K562 (cell line): Measurements from ENCODE around the gene SGTB. TPM values are rescaled to one million over a fixed set of nuclear protein-coding genes. Genes with fewer than 3 reads are reported as not detected.

Experiments
- ASH1L ChIP-seq: fragments of 450-650 bp; IDR thresholded peaks from 2 replicates; pipeline ENCODE4 v1.6.1; 2018; ENCODE audit warnings: borderline replicate concordance, mild to moderate bottlenecking, low read depth; ENCODE audit not compliant: partially characterized antibody
- CCAR2 ChIP-seq: fragments of 200-400 bp; formaldehyde crosslinking; IDR thresholded peaks from 2 replicates; pipeline ENCODE4 v1.6.1; 2017; ENCODE audit warnings: mild to moderate bottlenecking, low read depth, low read length
- CHD2 ChIP-seq: IDR thresholded peaks from 2 replicates; pipeline ENCODE4 v1.6.1; 2011; ENCODE audit warnings: low read depth, low read length
- CREM ChIP-seq: IDR thresholded peaks from 2 replicates; pipeline ENCODE4 v1.6.1; 2014; ENCODE audit warnings: antibody characterized with exemption, low read depth
- HMG20B ChIP-seq: fragments of 250-450 bp; sonication (Bioruptor Pico); IDR thresholded peaks from 2 replicates; pipeline ENCODE4 v1.5.0; 2021; ENCODE audit warnings: mild to moderate bottlenecking
- MTF1 ChIP-seq: fragments of 250-450 bp; sonication (Bioruptor Pico); IDR thresholded peaks from 2 replicates; pipeline ENCODE4 v1.9.0; 2021; ENCODE audit warnings: moderate library complexity, mild to moderate bottlenecking, inconsistent platforms, borderline replicate concordance
- MXI1 ChIP-seq: IDR thresholded peaks from 2 replicates; pipeline ENCODE4 v1.6.1; 2011; ENCODE audit warnings: low read depth, mild to moderate bottlenecking, improper control_type of control experiment, low read length
- PHF21A ChIP-seq: fragments of 450-650 bp; IDR thresholded peaks from 2 replicates; pipeline ENCODE4 v1.6.1; 2017; ENCODE audit warnings: low read depth, borderline replicate concordance
- RBFOX2 ChIP-seq: fragments of 200-400 bp; formaldehyde crosslinking; IDR thresholded peaks from 2 replicates; pipeline ENCODE4 v1.6.1; 2017; ENCODE audit warnings: low read depth, mild to moderate bottlenecking, low read length, moderate library complexity
- SAP30 ChIP-seq: fragments of 200-600 bp; sonication (generic); IDR thresholded peaks from 2 replicates; pipeline ENCODE4 v1.6.1; 2012; ENCODE audit warnings: borderline replicate concordance, low read depth, mild to moderate bottlenecking, moderate library complexity, low read length, control low read depth, inconsistent platforms; ENCODE audit not compliant: insufficient read depth, poor library complexity, severe bottlenecking
- SIX5 ChIP-seq, 2 experiments: IDR thresholded peaks; 2 replicates each; pipeline ENCODE4 v1.6.1; 2011; ENCODE audit warnings: low read length in 2 of 2, borderline replicate concordance in 1 of 2, low read depth in 1 of 2, mild to moderate bottlenecking in 1 of 2, moderate library complexity in 1 of 2; ENCODE audit not compliant: insufficient read depth in 1 of 2
- TEAD1 ChIP-seq, 2 experiments: fragments of 450-650 bp in 1 of 2; sonication (generic) in 1 of 2; formaldehyde crosslinking; IDR thresholded peaks; 2 replicates each; pipeline versions ENCODE4 v1.4.0 to v1.8.0; 2020 to 2022; ENCODE audit warnings: mild to moderate bottlenecking in 2 of 2, missing genetic modification reagents in 1 of 2
- ZNF584 ChIP-seq: fragments of 200-800 bp; sonication (Bioruptor generic); IDR thresholded peaks from 2 replicates; pipeline ENCODE4 v1.6.1; 2016; ENCODE audit warnings: low read depth, mild to moderate bottlenecking, missing genetic modification characterization, missing compliant biosample characterization
- ZNF644 ChIP-seq: fragments of 200-800 bp; sonication (Bioruptor generic); IDR thresholded peaks from 2 replicates; pipeline ENCODE4 v1.6.1; 2016; ENCODE audit warnings: low read depth, missing genetic modification characterization, missing compliant biosample characterization
- ZNF75A ChIP-seq: fragments of 450-650 bp; formaldehyde crosslinking; IDR thresholded peaks from 2 replicates; pipeline ENCODE4 v1.4.0; 2020; ENCODE audit warnings: mild to moderate bottlenecking
- ZSCAN32 ChIP-seq: fragments of 450-650 bp; formaldehyde crosslinking; IDR thresholded peaks from 2 replicates; pipeline ENCODE4 v1.4.0; 2020; ENCODE audit warnings: mild to moderate bottlenecking, moderate library complexity
- polyA plus RNA-seq, 8 experiments: library from polyadenylated mRNA; depleted of rRNA in 4 of 8; stranded (reverse) in 5 of 8; unstranded in 3 of 8; fragments of >200 nt; fragmentation: Nextera tagmentation in 2 of 8; fragmentation: Illumina TruSeq in 1 of 8; extraction: Ambion mirVana in 2 of 8; extraction: Trizol in 1 of 8; gene quantifications; 2 replicates each; pipeline versions ENCODE4 v1.2.1 to v1.2.3, GENCODE V29; 2011 to 2014; ENCODE audit warnings: inconsistent platforms in 1 of 8, missing spikeins in 1 of 8
- total RNA-seq, 7 experiments: library from RNA; depleted of rRNA in 6 of 7; stranded (reverse); fragments of >200 nt in 6 of 7; fragmentation: Illumina TruSeq in 2 of 7; extraction: Trizol in 2 of 7; gene quantifications; 2 replicates each; pipeline versions ENCODE4 v1.2.1 to v1.2.3, GENCODE V29; 2011 to 2021; ENCODE audit warnings: low replicate concordance in 1 of 7
- TF ChIP-seq, protein P1 (sequence below): fragments of 450-650 bp; IDR thresholded peaks from 2 replicates; pipeline ENCODE4 v1.7.1; 2018; ENCODE audit warnings: mild to moderate bottlenecking, low read depth; ENCODE audit not compliant: partially characterized antibody
- TF ChIP-seq, protein P2 (sequence below): fragments of 450-650 bp; IDR thresholded peaks from 2 replicates; pipeline ENCODE4 v1.6.1; 2016; ENCODE audit warnings: low read depth, mild to moderate bottlenecking, moderate library complexity
- TF ChIP-seq, protein P3 (sequence below): sonication (generic); formaldehyde crosslinking; IDR thresholded peaks from 2 replicates; pipeline ENCODE4 v1.8.0; 2023; ENCODE audit warnings: mild to moderate bottlenecking, missing genetic modification reagents

Gene SGTB
- total and polyA plus RNA-seq, 9 of the 15 experiments (the other 6 are each of a cell fraction or from before 2014, with no cell fraction given) = 1.3 to 8.4 (median 4.8) TPM

DNA sequence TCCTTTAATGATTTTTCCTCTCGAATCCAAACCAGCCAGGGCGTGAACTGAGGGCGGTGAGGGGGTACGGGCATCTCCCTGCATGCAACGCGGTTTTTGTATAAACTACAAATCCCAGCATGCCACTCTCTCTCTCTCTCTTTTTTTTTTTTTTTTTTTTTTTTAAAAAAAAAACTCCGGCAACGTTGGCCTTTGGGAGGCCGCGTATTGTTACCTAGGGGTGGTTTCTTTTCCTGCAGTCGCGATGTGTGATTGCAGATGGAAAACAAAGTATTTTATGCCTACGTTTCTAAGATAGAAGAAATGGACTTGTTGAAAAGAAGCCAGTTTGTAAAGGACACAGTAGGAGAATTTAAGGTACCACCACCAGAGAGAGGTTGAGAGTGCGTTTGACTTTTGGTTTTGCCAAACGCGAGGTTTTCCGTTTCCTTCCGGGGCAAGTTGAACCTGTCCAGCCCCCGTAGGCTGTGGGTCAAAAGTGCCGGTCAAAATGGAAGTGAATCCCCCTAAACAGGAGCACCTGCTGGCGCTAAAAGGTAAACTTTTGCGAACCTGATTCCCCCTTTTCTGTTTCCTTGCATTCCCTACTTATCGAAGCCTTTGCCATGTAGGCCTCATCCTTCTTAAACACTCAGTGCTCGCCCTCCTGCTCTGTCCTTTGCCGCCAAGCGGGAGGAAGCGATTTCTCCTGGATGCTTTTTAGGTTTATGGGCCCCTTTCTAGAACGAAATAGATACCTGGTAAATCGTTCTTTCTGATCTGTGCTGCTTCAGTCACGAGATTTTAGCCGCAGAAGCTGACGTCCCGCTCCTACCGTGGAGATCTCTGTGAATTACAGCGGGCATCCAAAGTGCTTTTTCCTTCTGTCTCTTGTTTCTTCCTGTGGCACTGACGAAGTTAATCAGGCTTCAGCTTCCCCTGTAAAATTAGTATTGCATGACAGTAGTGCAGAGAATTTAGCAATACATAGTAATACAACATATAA, 97.0 kb downstream of the SGTB start, which contains the start of the genes SHLD3 and TRAPPC13 (continued):
- TF ChIP-seq, protein P1, sequence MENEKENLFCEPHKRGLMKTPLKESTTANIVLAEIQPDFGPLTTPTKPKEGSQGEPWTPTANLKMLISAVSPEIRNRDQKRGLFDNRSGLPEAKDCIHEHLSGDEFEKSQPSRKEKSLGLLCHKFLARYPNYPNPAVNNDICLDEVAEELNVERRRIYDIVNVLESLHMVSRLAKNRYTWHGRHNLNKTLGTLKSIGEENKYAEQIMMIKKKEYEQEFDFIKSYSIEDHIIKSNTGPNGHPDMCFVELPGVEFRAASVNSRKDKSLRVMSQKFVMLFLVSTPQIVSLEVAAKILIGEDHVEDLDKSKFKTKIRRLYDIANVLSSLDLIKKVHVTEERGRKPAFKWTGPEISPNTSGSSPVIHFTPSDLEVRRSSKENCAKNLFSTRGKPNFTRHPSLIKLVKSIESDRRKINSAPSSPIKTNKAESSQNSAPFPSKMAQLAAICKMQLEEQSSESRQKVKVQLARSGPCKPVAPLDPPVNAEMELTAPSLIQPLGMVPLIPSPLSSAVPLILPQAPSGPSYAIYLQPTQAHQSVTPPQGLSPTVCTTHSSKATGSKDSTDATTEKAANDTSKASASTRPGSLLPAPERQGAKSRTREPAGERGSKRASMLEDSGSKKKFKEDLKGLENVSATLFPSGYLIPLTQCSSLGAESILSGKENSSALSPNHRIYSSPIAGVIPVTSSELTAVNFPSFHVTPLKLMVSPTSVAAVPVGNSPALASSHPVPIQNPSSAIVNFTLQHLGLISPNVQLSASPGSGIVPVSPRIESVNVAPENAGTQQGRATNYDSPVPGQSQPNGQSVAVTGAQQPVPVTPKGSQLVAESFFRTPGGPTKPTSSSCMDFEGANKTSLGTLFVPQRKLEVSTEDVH = peak; percentile 64
- TF ChIP-seq HMG20B (CRISPR knock-in tag) (no peak), SAP30 (peak; percentile 71), ZNF75A (CRISPR knock-in tag) (no peak), ZSCAN32 (CRISPR knock-in tag) (no peak), MTF1 (CRISPR knock-in tag) (no peak), CCAR2 (no peak), SIX5 (IDR thresholded peaks at IDR 0.05; ENCODE audit: borderline replicate concordance in 1 of 2, insufficient read depth in 1 of 2, low read depth in 1 of 2, low read length in 2 of 2) (peak; percentile 63 to 64; a peak in 2 of 4 replicates), ZNF584 (CRISPR knock-in tag) (0 out of 2 replicates have a peak, but pooled peaks have one; percentile 57), MXI1 (0 out of 2 replicates have a peak, but pooled peaks have one; percentile 51), CHD2 (no peak), TEAD1 (CRISPR knock-in tag; IDR thresholded peaks at IDR 0.05) (peak in 1 of 2 experiments; percentile 36; a peak in 1 of 4 replicates), ZNF644 (peak; percentile 92), PHF21A (no peak), CREM (peak; percentile 47; the same call in 1 of the 2 replicates), RBFOX2 (peak; percentile 72), ASH1L (peak; percentile 31)
- TF ChIP-seq, protein P2, sequence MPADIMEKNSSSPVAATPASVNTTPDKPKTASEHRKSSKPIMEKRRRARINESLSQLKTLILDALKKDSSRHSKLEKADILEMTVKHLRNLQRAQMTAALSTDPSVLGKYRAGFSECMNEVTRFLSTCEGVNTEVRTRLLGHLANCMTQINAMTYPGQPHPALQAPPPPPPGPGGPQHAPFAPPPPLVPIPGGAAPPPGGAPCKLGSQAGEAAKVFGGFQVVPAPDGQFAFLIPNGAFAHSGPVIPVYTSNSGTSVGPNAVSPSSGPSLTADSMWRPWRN = 0 out of 2 replicates have a peak, but pooled peaks have one; percentile 12
- TF ChIP-seq, protein P3, sequence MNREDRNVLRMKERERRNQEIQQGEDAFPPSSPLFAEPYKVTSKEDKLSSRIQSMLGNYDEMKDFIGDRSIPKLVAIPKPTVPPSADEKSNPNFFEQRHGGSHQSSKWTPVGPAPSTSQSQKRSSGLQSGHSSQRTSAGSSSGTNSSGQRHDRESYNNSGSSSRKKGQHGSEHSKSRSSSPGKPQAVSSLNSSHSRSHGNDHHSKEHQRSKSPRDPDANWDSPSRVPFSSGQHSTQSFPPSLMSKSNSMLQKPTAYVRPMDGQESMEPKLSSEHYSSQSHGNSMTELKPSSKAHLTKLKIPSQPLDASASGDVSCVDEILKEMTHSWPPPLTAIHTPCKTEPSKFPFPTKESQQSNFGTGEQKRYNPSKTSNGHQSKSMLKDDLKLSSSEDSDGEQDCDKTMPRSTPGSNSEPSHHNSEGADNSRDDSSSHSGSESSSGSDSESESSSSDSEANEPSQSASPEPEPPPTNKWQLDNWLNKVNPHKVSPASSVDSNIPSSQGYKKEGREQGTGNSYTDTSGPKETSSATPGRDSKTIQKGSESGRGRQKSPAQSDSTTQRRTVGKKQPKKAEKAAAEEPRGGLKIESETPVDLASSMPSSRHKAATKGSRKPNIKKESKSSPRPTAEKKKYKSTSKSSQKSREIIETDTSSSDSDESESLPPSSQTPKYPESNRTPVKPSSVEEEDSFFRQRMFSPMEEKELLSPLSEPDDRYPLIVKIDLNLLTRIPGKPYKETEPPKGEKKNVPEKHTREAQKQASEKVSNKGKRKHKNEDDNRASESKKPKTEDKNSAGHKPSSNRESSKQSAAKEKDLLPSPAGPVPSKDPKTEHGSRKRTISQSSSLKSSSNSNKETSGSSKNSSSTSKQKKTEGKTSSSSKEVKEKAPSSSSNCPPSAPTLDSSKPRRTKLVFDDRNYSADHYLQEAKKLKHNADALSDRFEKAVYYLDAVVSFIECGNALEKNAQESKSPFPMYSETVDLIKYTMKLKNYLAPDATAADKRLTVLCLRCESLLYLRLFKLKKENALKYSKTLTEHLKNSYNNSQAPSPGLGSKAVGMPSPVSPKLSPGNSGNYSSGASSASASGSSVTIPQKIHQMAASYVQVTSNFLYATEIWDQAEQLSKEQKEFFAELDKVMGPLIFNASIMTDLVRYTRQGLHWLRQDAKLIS (CRISPR knock-in tag) = peak; percentile 54; the same call in 1 of the 2 replicates
